ENCODE results near the gene MTG2.

Gene MTG2

GRCh38 chr20:62208061-62208794 is 25.4 kb downstream of the MTG2 start:
- DNase-seq = no peak

DNA sequence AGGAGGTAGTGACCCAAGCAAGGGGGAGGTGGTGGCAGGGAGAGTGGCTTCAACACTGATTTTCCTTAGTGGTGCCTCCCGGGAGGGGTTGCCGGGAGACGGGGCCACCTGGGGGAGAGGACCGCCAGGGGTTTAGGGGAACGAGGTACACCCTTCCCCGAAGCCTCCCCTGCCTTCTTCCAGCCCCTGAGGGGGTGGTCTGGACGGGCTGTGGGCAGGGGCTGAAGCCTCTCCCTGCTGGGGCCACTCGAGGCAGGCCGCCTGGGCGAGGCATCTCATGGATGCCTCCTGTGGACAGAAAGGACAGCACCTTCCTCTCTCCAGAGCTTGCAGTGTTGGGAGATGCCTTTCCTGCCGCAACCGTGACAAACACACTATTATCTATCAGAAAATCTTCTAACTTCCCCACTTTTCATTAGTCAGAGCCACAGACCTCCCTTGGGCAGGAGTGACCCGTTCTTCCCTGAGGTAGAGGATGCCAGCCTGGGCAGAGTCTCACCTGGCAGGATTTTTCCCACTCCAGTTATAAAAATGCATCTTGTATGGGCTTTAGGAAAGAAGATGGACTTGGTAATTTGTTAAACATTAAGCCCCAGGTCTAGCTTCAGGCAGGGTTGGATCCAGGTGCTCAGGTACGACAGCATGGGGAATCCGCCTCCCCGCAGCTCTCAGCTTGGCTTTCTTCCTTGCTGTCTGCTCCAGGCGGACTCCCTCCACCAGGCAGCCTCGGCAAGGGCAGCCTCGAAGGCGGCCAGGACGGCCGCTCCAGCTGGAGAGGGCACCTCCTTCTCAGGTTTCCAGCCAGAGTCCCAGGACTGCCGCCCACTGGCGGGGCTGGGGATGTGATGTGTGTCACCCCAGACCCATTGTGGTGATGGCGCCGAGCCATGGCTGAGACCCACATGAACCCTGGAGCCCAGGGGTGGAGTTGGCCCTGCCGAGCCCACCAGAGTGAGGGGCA is 26.2 kb downstream of the MTG2 start:
- no peak for DNase-seq

GRCh38 chr20:62209850-62210495 is 27.1 kb downstream of the MTG2 start:
- DNase-seq = no peak

DNA sequence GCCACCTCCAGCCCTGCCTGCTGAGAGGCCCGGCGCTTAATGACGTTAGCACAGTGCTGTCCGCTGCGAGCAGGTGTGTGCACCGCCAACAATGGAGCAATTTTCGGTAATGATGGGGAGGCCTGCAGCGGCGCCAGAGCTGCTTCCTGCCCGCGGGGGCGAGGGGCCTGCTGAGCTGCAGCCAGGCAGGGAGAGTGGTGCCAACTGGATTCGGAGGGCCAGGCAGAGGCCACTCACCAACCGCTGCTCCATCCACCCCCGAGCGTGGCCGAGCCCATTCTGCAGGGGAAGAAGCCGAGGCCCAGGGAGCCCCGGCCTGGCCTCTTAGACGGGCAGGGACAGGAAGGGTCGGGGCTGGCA is 27.6 kb downstream of the MTG2 start:
- DNase-seq = no peak

DNA sequence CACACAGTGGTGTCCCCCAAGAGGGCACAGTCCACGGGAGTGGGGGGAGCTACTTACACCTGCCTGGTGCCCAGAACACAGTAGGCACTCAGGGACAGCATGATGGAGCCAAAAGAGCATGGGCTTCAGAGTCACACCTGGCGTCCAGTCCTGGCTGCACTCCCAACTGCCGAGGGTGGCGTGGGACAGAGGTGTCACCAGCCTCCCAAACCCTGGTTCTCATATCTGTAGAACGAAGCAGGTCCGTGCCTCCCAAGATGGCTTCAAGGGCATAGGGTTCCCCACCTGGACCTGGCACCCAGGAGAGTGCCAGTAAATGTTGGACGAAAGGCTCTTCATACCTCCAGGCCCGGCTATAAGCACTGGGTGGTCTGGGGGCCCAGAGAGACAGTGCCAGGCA is 28.4 kb downstream of the MTG2 start:
- DNase-seq = no peak

- no peak for DNase-seq
These were observed 29.0 kb downstream of the MTG2 start for GRCh38 chr20:62211769-62212288.

DNA sequence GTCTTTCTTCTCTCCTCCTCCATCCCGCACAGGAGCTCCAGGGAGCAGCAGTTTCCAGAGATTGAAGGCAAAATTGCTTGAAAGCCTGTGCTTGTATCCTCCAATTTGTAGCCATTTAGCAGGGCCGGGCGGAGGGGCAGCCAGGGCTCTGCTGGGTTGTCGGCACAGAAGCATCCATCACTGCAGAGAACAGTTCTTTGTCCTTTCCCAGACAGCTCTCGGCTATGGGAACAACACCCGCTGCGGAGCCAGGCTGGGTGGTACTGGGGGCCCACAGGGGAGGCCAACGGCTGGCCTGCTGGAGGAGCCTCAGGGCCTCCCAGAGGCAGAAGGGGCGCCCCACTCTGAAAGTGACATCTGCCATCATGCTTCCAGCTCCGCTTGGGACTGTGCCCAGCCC is 29.5 kb downstream of the MTG2 start:
- no peak for DNase-seq

- DNase-seq = no peak
These were observed 31.2 kb downstream of the MTG2 start for GRCh38 chr20:62214067-62214466.

GRCh38 chr20:62215020-62215990 is 32.5 kb downstream of the MTG2 start:
- DNase-seq = no peak

DNA sequence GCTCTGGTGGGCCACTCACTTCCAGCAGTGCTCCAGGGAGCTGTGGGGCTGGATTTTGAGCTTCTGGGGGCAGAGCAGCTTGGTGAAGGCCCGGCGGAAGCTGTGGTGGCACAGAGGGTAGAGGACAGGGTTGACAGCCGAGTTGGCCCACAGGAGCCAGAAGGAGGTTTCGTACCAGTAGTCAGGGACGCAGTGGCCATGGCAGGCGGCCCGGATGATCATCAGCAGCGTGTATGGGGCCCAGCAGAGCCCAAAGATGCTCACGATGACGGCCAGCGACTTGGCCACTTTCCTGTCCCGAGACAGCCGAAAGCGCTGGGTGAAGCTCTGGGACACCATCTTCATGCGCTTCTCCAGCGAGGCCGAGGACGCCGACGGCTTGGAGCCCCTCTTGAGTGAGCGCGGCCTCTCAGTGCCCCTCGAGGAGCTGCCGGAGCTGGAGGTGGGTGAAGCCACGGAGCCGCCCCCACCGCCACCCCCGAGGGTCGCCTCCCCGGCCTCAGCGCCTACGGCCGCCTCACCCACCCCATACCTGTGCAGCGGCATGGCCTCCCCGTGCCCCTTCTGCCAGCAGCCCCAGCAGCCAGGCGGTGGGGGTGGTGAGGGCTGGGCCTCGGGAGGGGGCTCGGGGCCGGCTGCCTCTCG is 33.3 kb downstream of the MTG2 start:
- no peak for DNase-seq

- DNase-seq = no peak
These were observed 34.1 kb downstream of the MTG2 start for GRCh38 chr20:62216636-62217566.

DNA sequence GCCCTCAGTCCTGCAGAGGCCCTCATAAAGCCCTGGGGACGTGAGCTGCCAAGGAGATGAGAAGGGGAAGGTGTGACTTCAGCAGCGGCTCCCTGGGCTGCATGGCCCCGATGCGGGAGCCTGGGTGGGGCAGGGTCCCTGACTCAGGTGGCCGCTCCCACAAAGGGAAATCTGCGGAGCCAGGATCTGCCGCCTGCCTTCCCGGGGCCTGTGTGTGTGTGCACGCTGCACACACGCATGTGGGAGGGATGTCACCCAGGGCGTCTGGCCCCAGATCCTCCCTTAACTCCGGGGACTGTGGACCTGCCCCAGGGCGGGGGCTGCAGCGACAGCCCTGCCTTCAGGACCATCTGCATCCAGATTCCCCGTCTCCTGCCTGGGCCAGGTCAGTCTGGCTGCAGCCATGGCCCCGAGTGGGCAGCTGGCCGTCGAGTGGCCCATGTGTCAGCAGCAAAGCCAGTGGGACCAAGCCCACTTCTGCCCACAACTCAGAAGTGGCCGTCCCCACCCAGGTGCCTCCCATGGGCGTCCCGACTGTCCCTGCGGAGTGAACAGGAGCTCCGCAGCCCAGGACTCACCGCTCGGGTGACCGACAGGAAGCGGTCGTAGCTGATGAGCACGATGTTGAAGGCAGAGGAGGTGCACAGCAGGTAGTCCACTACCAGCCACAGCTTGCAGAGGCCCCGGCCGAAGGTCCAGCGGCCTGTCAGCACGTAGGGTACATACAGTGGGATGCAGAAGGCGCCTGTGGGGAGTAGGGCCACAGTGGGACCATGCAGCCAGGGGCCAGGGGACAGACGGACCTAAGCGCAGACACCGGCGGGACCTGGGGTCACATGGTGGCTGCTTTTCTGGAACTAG is 35.3 kb downstream of the MTG2 start:
- DNase-seq = no peak

DNA sequence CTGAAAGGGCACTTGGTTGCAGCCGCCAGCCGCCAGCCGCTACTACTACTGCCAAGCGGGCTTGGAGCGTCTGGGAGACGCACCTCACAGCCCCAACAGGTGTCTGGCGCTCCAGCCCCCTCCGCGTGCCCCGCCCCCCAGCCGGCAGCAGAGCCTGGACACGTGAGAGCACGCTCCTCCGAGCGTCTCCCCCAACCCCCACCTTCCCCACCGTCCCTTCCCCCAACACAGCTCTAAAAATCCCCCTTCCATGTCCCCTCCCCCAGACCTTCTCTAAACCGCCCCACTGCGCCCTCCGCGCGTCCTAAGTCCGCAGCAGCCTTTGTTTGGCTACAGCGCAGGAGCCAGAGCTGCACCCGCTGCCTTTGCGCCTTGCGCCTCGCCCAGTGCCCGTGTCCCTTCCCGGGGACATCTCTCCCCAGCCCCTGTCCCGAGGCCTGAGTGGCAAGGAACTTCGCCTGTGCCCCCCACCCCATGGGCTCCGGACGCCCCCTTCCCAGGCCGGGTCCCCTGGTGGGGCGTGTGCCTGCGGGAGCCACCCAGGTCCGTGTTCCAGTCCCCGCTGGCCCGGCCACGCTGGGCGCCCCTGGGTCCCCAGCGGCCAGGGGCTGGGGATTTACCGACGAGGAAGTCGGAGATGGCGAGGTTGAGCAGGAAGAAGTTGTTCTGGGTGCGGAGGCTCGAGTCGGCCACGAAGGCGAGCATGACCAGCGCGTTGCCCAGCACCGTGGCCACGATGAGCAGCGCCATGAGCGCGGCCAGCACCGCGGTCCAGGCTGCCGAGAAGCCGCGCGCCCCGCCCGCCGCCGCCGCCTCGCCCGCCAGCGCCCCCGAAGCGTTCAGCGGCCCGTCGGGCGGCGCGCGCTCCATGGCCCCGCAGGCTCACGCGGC is 36.5 kb downstream of the MTG2 start:
- DNase-seq = no peak

DNA sequence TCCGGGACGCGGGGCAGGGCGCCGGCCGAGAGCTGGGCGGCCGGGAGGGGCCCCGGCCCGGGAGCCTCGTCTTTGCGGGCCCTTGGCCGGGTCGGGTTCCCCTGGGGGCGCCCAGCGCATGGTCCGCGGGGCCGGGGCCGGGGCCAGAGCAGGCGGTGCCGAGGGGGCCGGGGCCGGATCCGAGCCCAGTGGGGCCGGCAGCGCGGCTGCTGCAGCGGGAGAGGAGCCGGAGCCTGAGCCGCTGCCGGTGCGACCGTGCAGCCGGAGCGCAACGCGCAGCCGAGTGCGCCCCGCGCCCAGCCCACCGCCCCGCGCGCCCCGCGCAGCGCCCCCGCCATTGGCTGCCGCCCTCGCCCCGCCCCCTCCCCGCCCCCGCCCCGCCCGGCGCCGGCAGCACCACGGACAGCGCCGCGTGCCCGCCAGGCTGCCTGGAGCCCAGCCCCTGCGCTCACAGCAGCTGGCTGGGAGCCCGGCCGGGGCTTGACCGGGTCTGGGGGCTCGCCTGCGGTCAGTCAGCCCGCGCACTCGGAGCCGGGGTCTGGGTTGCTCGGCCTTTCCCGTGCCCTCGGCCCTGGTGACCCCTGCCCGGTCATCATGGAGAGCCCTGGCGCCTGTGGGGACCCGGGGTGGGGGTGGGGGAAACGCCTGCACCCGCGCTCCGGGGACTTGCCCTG is 37.3 kb downstream of the MTG2 start, which contains the start of gene HRH3:
TSS of gene HRH3 (minus strand) at position 287 of the 674 bp plus-strand sequence. CDS start 308 bp downstream, outside the sequence.
- DNase-seq = no peak

- DNase-seq = no peak
These were observed 38.1 kb downstream of the MTG2 start for GRCh38 chr20:62220666-62221568.

GRCh38 chr20:62222266-62222850 is 39.5 kb downstream of the MTG2 start:
- DNase-seq = no peak
